Activated CD4-positive, CD25-positive, alpha-beta regulatory T cell treated with anti-CD3 and anti-CD28 coated beads, Interleukin-2, amount 50 U/mL, for 24 hours (primary cell): Measurements from ENCODE around the gene MRPS34.

Source experiments
- ATAC-seq, 2 donors: fragments of 150-1000 bp; cut with Tn5 transposase; one replicate each; pipeline ENCODE4 v1.10.0; 2021; ENCODE audit warnings: mild to moderate bottlenecking in 1 of 2, moderate library complexity in 1 of 2

Gene MRPS34

GRCh38 chr16:1769402-1770300 lies 3.3 kb downstream of the MRPS34 start:
- no peak for ATAC-seq

GRCh38 chr16:1768767-1769401 lies 4.0 kb downstream of the MRPS34 start:
- no peak for ATAC-seq

- ATAC-seq: no peak
Measured at GRCh38 chr16:1768061-1768766, 4.7 kb downstream of the MRPS34 start.

GRCh38 chr16:1767116-1767994 lies 5.6 kb downstream of the MRPS34 start:
- no peak for ATAC-seq

- no peak for ATAC-seq
Measured at GRCh38 chr16:1766701-1767100, 6.2 kb downstream of the MRPS34 start.

GRCh38 chr16:1766231-1766630 lies 6.7 kb downstream of the MRPS34 start:
- ATAC-seq: no peak

GRCh38 chr16:1765826-1766225 lies 7.1 kb downstream of the MRPS34 start:
- ATAC-seq: no peak

- ATAC-seq: no peak
Measured at GRCh38 chr16:1764971-1765370, 8.0 kb downstream of the MRPS34 start.

GRCh38 chr16:1763521-1764511 lies 9.1 kb downstream of the MRPS34 start:
- ATAC-seq: no peak

GRCh38 chr16:1762879-1763520 lies 9.9 kb downstream of the MRPS34 start:
- no peak for ATAC-seq

- no peak for ATAC-seq
Measured at GRCh38 chr16:1762196-1762878, 10.6 kb downstream of the MRPS34 start.

GRCh38 chr16:1761751-1762150 lies 11.2 kb downstream of the MRPS34 start:
- no peak for ATAC-seq

GRCh38 chr16:1760911-1761310 lies 12.0 kb downstream of the MRPS34 start:
- no peak for ATAC-seq

GRCh38 chr16:1759511-1759910 lies 13.4 kb downstream of the MRPS34 start:
- no peak for ATAC-seq

GRCh38 chr16:1758923-1759322 lies 14.0 kb downstream of the MRPS34 start:
- ATAC-seq: no peak

- ATAC-seq: no peak
Measured at GRCh38 chr16:1757714-1758461, 15.0 kb downstream of the MRPS34 start.

- ATAC-seq: no peak
Measured at GRCh38 chr16:1754204-1754603, 18.7 kb downstream of the MRPS34 start.

GRCh38 chr16:1752853-1753252 lies 20.1 kb downstream of the MRPS34 start:
- no peak for ATAC-seq

GRCh38 chr16:1751946-1752345 lies 21.0 kb downstream of the MRPS34 start:
- ATAC-seq: no peak
